Limb (tissue), 2 donors: ENCODE results near the gene EVA1A.
A peak's percentile ranks its signal among the peaks of the same experiment; 100 is the strongest.

Experiments used
- DNase-seq, 2 donors: peaks; one replicate each; pipeline ENCODE4 v3.0.0-alpha.2; 2016; ENCODE audit errors: extremely low spot score in 2 of 2

Gene EVA1A

GRCh38 chr2:75563591-75563990, 2.9 kb upstream of the EVA1A start:
- no peak for DNase-seq

- DNase-seq, result no peak
Observed at GRCh38 chr2:75562513-75562864, 1.8 kb upstream of the EVA1A start.

GRCh38 chr2:75561566-75562512, 1.1 kb upstream of the EVA1A start:
- DNase-seq, result no peak

- DNase-seq, result peak in 1 of 2 donors; percentile 64
Observed at GRCh38 chr2:75560022-75560767, 544 bp downstream of the EVA1A start.

GRCh38 chr2:75559680-75560021, 1.1 kb downstream of the EVA1A start:
- no peak for DNase-seq

GRCh38 chr2:75558786-75559679, 1.7 kb downstream of the EVA1A start:
- no peak for DNase-seq

- no peak for DNase-seq
Observed at GRCh38 chr2:75558136-75558535, 2.6 kb downstream of the EVA1A start.

GRCh38 chr2:75557474-75558133, 3.1 kb downstream of the EVA1A start:
- DNase-seq, result no peak

- no peak for DNase-seq
Observed at GRCh38 chr2:75556679-75557366, 3.9 kb downstream of the EVA1A start.

- no peak for DNase-seq
Observed at GRCh38 chr2:75555701-75556100, 5.0 kb downstream of the EVA1A start.

GRCh38 chr2:75553935-75554531, 6.7 kb downstream of the EVA1A start:
- no peak for DNase-seq

- no peak for DNase-seq
Observed at GRCh38 chr2:75552222-75552621, 8.5 kb downstream of the EVA1A start.

GRCh38 chr2:75551434-75551833, 9.3 kb downstream of the EVA1A start:
- DNase-seq, result no peak

GRCh38 chr2:75549401-75550253, 11.1 kb downstream of the EVA1A start:
- DNase-seq, result no peak

GRCh38 chr2:75548036-75548573, 12.6 kb downstream of the EVA1A start:
- no peak for DNase-seq

GRCh38 chr2:75547345-75548035, 13.2 kb downstream of the EVA1A start:
- no peak for DNase-seq

GRCh38 chr2:75545922-75546321, 14.8 kb downstream of the EVA1A start:
- DNase-seq, result no peak

GRCh38 chr2:75545387-75545786, 15.4 kb downstream of the EVA1A start:
- DNase-seq, result no peak
